Left kidney (tissue), 2 donors: ENCODE results near the gene SGO2. TPM values are rescaled to one million over a fixed set of nuclear protein-coding genes. Genes with fewer than 3 reads are reported as not detected.
"Not testable (repeated sequence)": the region's sequence is repeated elsewhere in the genome, so short reads cannot be mapped to it uniquely, and the experiment has no call there.

Experiments used
- DNase-seq: peaks from one replicate; pipeline ENCODE4 v3.0.0-alpha.2; 2013
- polyA plus RNA-seq: library from polyadenylated mRNA; unstranded; fragments of 120-200 nt; gene quantifications from one replicate; pipeline ENCODE4 v1.2.1, GENCODE V29; 2013; ENCODE audit not compliant: insufficient read length

The SGO2 gene
- polyA plus RNA-seq, 1 donor = 21.8 TPM

- DNase-seq = peak; percentile 87
These were observed 16.2 kb upstream of the SGO2 start, which contains the start of gene KCTD18 for GRCh38 chr2:200509612-200510433. Gene KCTD18, minus strand, starts transcription at chr2:200510068. Its CDS starts 3,052 bp downstream, at chr2:200507016.

- DNase-seq = no peak
These were observed 10.9 kb upstream of the SGO2 start for GRCh38 chr2:200515155-200515554.

GRCh38 chr2:200523158-200523557, 2.8 kb upstream of the SGO2 start:
- DNase-seq = no peak

GRCh38 chr2:200523604-200524003, 2.4 kb upstream of the SGO2 start:
- no peak for DNase-seq

GRCh38 chr2:200525066-200525465, 941 bp upstream of the SGO2 start:
- no peak for DNase-seq

- no peak for DNase-seq
These were observed 491 bp upstream of the SGO2 start for GRCh38 chr2:200525551-200525881.

GRCh38 chr2:200528228-200528627, 2.2 kb downstream of the SGO2 start:
- no peak for DNase-seq

- DNase-seq = no peak
These were observed 7.7 kb downstream of the SGO2 start for GRCh38 chr2:200533754-200534153.

GRCh38 chr2:200534572-200534971, 8.6 kb downstream of the SGO2 start:
- DNase-seq = no peak

- DNase-seq = no peak
These were observed 12.1 kb downstream of the SGO2 start for GRCh38 chr2:200538139-200538538.

- no peak for DNase-seq
These were observed 14.8 kb downstream of the SGO2 start for GRCh38 chr2:200540793-200541192.

GRCh38 chr2:200566596-200566995, 40.6 kb downstream of the SGO2 start:
- not testable (repeated sequence) for DNase-seq

- DNase-seq = no peak
These were observed 41.9 kb downstream of the SGO2 start for GRCh38 chr2:200567932-200568331.

GRCh38 chr2:200575957-200576356, 50.0 kb downstream of the SGO2 start:
- DNase-seq = no peak

GRCh38 chr2:200577027-200577426, 51.0 kb downstream of the SGO2 start:
- no peak for DNase-seq

- DNase-seq = no peak
These were observed 52.8 kb downstream of the SGO2 start for GRCh38 chr2:200578778-200579177.

- no peak for DNase-seq
These were observed 58.6 kb downstream of the SGO2 start for GRCh38 chr2:200584639-200585038.

- DNase-seq = no peak
These were observed 59.3 kb downstream of the SGO2 start for GRCh38 chr2:200585340-200585729.

GRCh38 chr2:200585730-200586643, 60.0 kb downstream of the SGO2 start, which contains the start of gene AOX1:
Gene AOX1, plus strand, starts transcription at chr2:200586014. Its CDS starts 95 bp downstream, at chr2:200586109.
- DNase-seq = peak; percentile 53

GRCh38 chr2:200586644-200586975, 60.6 kb downstream of the SGO2 start:
- DNase-seq = no peak

GRCh38 chr2:200587007-200587616, 61.1 kb downstream of the SGO2 start:
- DNase-seq = no peak

- no peak for DNase-seq
These were observed 62.2 kb downstream of the SGO2 start for GRCh38 chr2:200588076-200588678.
